B cell (primary cell): Measurements from ENCODE around the gene P3R3URF. TPM values are rescaled to one million over a fixed set of nuclear protein-coding genes. Genes with fewer than 3 reads are reported as not detected.

Source experiments
- ATAC-seq: fragments of 200-7000 bp; cut with Tn5 transposase; one replicate; pipeline ENCODE4 v1.10.0; 2021; ENCODE audit warnings: low read depth, mild to moderate bottlenecking, moderate number of reproducible peaks, moderate library complexity
- CTCF ChIA-PET: fragments of 350-600 bp; sonication (Branson Sonifier 250); formaldehyde crosslinking; loops from one replicate; lab custom pipeline; 2021; ENCODE audit warnings: antibody characterized with exemption, inconsistent platforms; lab: Charles Lee
- POLR2A ChIA-PET: fragments of 350-600 bp; sonication (Branson Sonifier 250); formaldehyde crosslinking; loops from one replicate; lab custom pipeline; 2021; ENCODE audit warnings: antibody characterized with exemption; lab: Charles Lee
- DNase-seq: peaks from one replicate; pipeline ENCODE4 v3.0.0; 2013
- H2AFZ ChIP-seq: 2 replicates; pipeline ENCODE4 v1.6.1; 2012; ENCODE audit warnings: mild to moderate bottlenecking, low read depth, low read length; ENCODE audit not compliant: insufficient read depth, poor library complexity, severe bottlenecking
- H3K27ac ChIP-seq, 2 donors: 1 replicate in 1 of 2; 2 replicates in 1 of 2; pipeline ENCODE4 v1.5.1; 2012 to 2013; ENCODE audit warnings: low read length in 2 of 2, mild to moderate bottlenecking in 2 of 2, moderate library complexity in 1 of 2
- H3K27me3 ChIP-seq, 4 experiments: fragments of 200-600 bp in 1 of 4; sonication (generic) in 1 of 4; replicated peaks in 1 of 4; 1 replicate in 2 of 4; 2 replicates in 2 of 4; pipeline versions ENCODE4 v1.6.1 to v1.7.0; 2013 to 2016; ENCODE audit warnings: low read length in 3 of 4, mild to moderate bottlenecking in 2 of 4, mixed read lengths in 1 of 4, moderate library complexity in 1 of 4; ENCODE audit not compliant: insufficient read depth in 4 of 4, control insufficient read depth in 3 of 4; ENCODE audit errors: control extremely low read depth in 1 of 4
- H3K36me3 ChIP-seq, 2 experiments: replicated peaks in 1 of 2; 1 replicate in 1 of 2; 2 replicates in 1 of 2; pipeline versions ENCODE4 v1.6.1 to v1.7.1; 2013; ENCODE audit warnings: low read length in 1 of 2; ENCODE audit not compliant: insufficient read depth in 2 of 2, control insufficient read depth in 1 of 2; ENCODE audit errors: control extremely low read depth in 1 of 2, extremely low read depth in 1 of 2
- H3K4me1 ChIP-seq, 2 donors: fragments of 200-600 bp in 1 of 2; sonication (generic) in 1 of 2; 1 replicate in 1 of 2; 2 replicates in 1 of 2; pipeline versions ENCODE4 v1.5.1 to v1.6.1; 2013 to 2017; ENCODE audit warnings: low read length in 2 of 2; ENCODE audit not compliant: control insufficient read depth in 2 of 2, insufficient read depth in 2 of 2
- H3K4me2 ChIP-seq: replicated peaks from 2 replicates; pipeline ENCODE3; 2012; ENCODE audit warnings: mild to moderate bottlenecking, low read depth, low read length; ENCODE audit not compliant: poor library complexity, severe bottlenecking
- H3K4me3 ChIP-seq, 5 experiments: fragments of 200-600 bp in 1 of 5; sonication (generic) in 1 of 5; 1 replicate in 3 of 5; 2 replicates in 2 of 5; pipeline versions ENCODE4 v1.5.1 to v1.7.0; 2011 to 2016; ENCODE audit warnings: low read length in 4 of 5, mild to moderate bottlenecking in 4 of 5, low read depth in 2 of 5, control low read depth in 1 of 5, moderate library complexity in 1 of 5; ENCODE audit not compliant: insufficient read depth in 1 of 5; ENCODE audit errors: control extremely low read depth in 1 of 5, extremely low read depth in 1 of 5
- H3K79me2 ChIP-seq: fragments of 200-600 bp; sonication (generic); one replicate; pipeline ENCODE4 v1.6.0; 2016; ENCODE audit warnings: low read length; ENCODE audit not compliant: control insufficient read depth, insufficient read depth
- H3K9ac ChIP-seq: fragments of 200-600 bp; sonication (generic); 2 replicates; pipeline ENCODE4 v1.6.1; 2017; ENCODE audit warnings: mild to moderate bottlenecking, low read length, moderate library complexity
- H3K9me3 ChIP-seq, 3 donors: one replicate each; pipeline versions ENCODE4 v1.6.1 to v1.7.1; 2013; ENCODE audit warnings: low read length in 2 of 3; ENCODE audit not compliant: control insufficient read depth in 2 of 3, insufficient read depth in 1 of 3; ENCODE audit errors: control extremely low read depth in 1 of 3
- H4K20me1 ChIP-seq: 2 replicates; pipeline ENCODE4 v1.6.0; 2012; ENCODE audit warnings: mild to moderate bottlenecking, low read length; ENCODE audit not compliant: insufficient read depth, control insufficient read depth, poor library complexity, severe bottlenecking
- H3K27ac Mint-ChIP-seq: one replicate; pipeline ENCODE4 v1.8.0; 2021; ENCODE audit warnings: mixed read lengths
- H3K27me3 Mint-ChIP-seq: one replicate; pipeline ENCODE4 v1.8.0; 2021; ENCODE audit warnings: mixed read lengths
- H3K4me1 Mint-ChIP-seq: one replicate; pipeline ENCODE4 v1.8.0; 2021; ENCODE audit warnings: mixed read lengths
- H3K4me3 Mint-ChIP-seq: one replicate; pipeline ENCODE4 v1.8.0; 2021; ENCODE audit warnings: mixed read lengths
- H3K9me3 Mint-ChIP-seq: one replicate; pipeline ENCODE4 v1.8.0; 2022; ENCODE audit warnings: mixed read lengths; ENCODE audit not compliant: insufficient read depth
- CTCF ChIP-seq: fragments of 200-600 bp; IDR thresholded peaks from one replicate; pipeline ENCODE4 v1.8.0; 2022; ENCODE audit warnings: antibody characterized with exemption, mild to moderate bottlenecking
- EZH2 ChIP-seq: IDR thresholded peaks from 2 replicates; pipeline ENCODE4 v1.6.1; 2012; ENCODE audit warnings: borderline replicate concordance, low read depth, mild to moderate bottlenecking, moderate library complexity, low read length; ENCODE audit not compliant: insufficient read depth, poor library complexity, severe bottlenecking
- WGBS: methylation state at CpG from one replicate; pipeline ENCODE4 v1.1.5; 2013; ENCODE audit warnings: missing lambda C conversion rate; ENCODE audit not compliant: insufficient coverage; 5-methylcytosine and 5-hydroxymethylcytosine counted together
- intact Hi-C: fragments of 100-400 bp; cut with micrococcal nuclease; formaldehyde crosslinking; loops from one replicate; pipeline ENCODE4 v1.10.0; 2022
- polyA plus RNA-seq: library from polyadenylated mRNA; depleted of rRNA; stranded (reverse); fragments of >200 nt; gene quantifications from 2 replicates; pipeline ENCODE4 v1.2.3, GENCODE V29; 2012
- total RNA-seq, 2 donors: library from RNA; stranded (reverse); fragments of 120-200 nt in 1 of 2; gene quantifications; 1 replicate in 1 of 2; 2 replicates in 1 of 2; pipeline versions ENCODE4 v1.2.3 to v1.2.4, GENCODE V29; 2013 to 2022

The P3R3URF gene
- total and polyA plus RNA-seq, 2 donors (not counting 1 experiment from before 2014, with no cell fraction given): not detected

GRCh38 chr1:46137916-46138315 lies 38.4 kb downstream of the P3R3URF start:
- DNase-seq: no peak
- CTCF ChIA-PET: interaction anchor here (1.0 kb wide), 1 partner anchor 100 kb away, joined by 3 read pairs; no protein-coding TSS in a partner anchor
- no peaks in the 10 kb centered on the region for H4K20me1 ChIP-seq

DNA sequence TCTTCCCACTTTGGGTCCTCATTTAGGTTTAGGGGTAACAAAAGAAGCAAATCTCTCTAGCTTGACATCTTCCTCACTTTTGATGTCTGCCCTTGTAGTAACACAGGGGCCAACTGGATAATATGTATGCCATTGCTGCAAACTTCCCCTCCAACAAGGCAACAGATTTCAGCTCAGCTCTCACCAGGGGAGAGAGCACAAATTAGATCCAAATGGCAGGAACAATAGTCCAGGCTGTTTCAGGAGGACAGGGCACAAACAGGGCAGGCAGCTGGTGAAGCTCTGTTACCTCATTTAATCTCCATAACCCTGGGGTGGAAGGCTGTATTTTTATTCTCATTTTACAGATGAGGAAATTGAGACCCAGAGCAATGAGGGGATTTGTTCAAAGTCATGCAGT lies 39.6 kb downstream of the P3R3URF start:
- H3K9me3 Mint-ChIP-seq: no peaks in the 10 kb centered on the region

More at GRCh38 chr1:46137916-46138315, 38.4 kb downstream of the P3R3URF start:
- Histone ChIP-seq H3K4me2 (no peak overlapping the region), H3K9me3 (no peaks in the 10 kb centered on the region), H3K9ac (no peak overlapping the region), H3K79me2 (no peaks in the 10 kb centered on the region), H3K36me3 (no peaks in the 10 kb centered on the region), H3K27me3 (peaks cover 0 to 13% (median 6%) of the 10 kb centered on the region in 4 experiments), H3K27ac (no peak overlapping the region), H3K4me3 (no peak overlapping the region), H2AFZ (no peak overlapping the region), H3K4me1 (peaks cover 6 to 7% of the 10 kb centered on the region in 2 donors)
- Mint-ChIP-seq H3K4me3 (no peak overlapping the region), H3K27me3 (peaks cover 27% of the 10 kb centered on the region), H3K9me3 (no peaks in the 10 kb centered on the region), H3K4me1 (peaks cover 9% of the 10 kb centered on the region), H3K27ac (no peak overlapping the region)
- TF ChIP-seq EZH2 (no peak), CTCF (no peak)
- POLR2A ChIA-PET: no interaction called here
- 100% methylated on average over 2 of the region's 3 CpGs for WGBS
- intact Hi-C loops: no loop called here
- no peak for ATAC-seq

More for the DNA sequence above, 39.6 kb downstream of the P3R3URF start:
- H3K4me3 Mint-ChIP-seq: no peak overlapping the region
- peaks cover 32% of the 10 kb centered on the region for H3K27me3 Mint-ChIP-seq
- Histone ChIP-seq H3K27me3 (peaks cover 0 to 19% (median 9%) of the 10 kb centered on the region in 4 experiments), H4K20me1 (no peaks in the 10 kb centered on the region), H3K4me2 (no peak overlapping the region), H2AFZ (no peak overlapping the region), H3K9me3 (no peaks in the 10 kb centered on the region), H3K9ac (no peak overlapping the region), H3K79me2 (no peaks in the 10 kb centered on the region), H3K27ac (no peak overlapping the region), H3K4me3 (no peak overlapping the region), H3K4me1 (peaks cover 7 to 12% of the 10 kb centered on the region in 2 donors), H3K36me3 (no peaks in the 10 kb centered on the region)
- ChIA-PET CTCF (no interaction called here), POLR2A (no interaction called here)
- H3K27ac Mint-ChIP-seq: no peak overlapping the region
- ATAC-seq: no peak
- TF ChIP-seq EZH2: no peak
- TF ChIP-seq CTCF: no peak
- DNase-seq: no peak
- peaks cover 17% of the 10 kb centered on the region for H3K4me1 Mint-ChIP-seq
- intact Hi-C loops: no loop called here
